ENCODE data around the gene ACADS. TPM values are rescaled to one million over a fixed set of nuclear protein-coding genes. Genes with fewer than 3 reads are reported as not detected.

The ACADS gene
- total RNA-seq, 1 experiment from 2014 or later = 3.4 TPM

DNA sequence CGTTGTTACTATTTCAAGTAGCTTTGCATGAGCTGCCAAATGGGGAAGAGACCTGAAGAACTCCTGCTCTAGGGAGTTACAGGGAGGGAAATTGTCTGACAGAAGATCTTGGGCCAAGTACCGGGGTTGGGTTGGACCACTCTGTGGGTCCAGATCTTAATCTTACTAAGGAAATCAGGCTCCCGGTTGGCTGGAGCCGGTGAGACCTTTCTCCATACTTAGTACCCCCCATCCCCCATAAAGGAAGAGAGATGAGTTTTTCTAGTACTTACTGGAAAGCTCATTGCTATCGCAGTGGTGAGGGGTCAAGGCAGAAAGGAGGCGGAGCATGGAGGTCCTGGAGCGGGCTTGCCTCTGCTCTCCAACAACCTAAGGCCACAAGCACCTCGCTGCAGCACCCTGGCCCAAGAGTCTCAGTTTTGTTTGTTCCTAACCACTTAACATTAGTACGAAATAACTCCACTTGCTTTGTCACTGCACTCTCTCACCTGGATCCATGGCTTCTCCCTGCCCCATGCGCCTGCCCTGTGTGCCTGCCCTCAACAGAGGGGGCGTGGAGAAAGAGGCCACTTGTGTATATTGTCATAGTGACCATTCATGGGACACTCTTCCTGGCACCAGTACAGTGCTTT, 22.2 kb upstream of the ACADS start:
- no peak overlapping the region for H3K4me3 ChIP-seq (ENCODE audit: low read depth, low read length, poor library complexity, severe bottlenecking)
- TF ChIP-seq, protein P1, sequence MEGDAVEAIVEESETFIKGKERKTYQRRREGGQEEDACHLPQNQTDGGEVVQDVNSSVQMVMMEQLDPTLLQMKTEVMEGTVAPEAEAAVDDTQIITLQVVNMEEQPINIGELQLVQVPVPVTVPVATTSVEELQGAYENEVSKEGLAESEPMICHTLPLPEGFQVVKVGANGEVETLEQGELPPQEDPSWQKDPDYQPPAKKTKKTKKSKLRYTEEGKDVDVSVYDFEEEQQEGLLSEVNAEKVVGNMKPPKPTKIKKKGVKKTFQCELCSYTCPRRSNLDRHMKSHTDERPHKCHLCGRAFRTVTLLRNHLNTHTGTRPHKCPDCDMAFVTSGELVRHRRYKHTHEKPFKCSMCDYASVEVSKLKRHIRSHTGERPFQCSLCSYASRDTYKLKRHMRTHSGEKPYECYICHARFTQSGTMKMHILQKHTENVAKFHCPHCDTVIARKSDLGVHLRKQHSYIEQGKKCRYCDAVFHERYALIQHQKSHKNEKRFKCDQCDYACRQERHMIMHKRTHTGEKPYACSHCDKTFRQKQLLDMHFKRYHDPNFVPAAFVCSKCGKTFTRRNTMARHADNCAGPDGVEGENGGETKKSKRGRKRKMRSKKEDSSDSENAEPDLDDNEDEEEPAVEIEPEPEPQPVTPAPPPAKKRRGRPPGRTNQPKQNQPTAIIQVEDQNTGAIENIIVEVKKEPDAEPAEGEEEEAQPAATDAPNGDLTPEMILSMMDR (conservative IDR thresholded peaks at IDR 0.05; ENCODE audit: low read depth, low read length) = no peak
- TF ChIP-seq EZH2 (IDR thresholded peaks at IDR 0.05; ENCODE audit: borderline replicate concordance, low read depth, low read length, poor library complexity, severe bottlenecking) = no peak
- no peak overlapping the region for H3K27ac ChIP-seq (ENCODE audit: low read depth, low read length, poor library complexity, severe bottlenecking)
- ChIA-PET POLR2A (ENCODE audit: low non-redundant PET) (no interaction called here), CTCF (no interaction called here)
- H3K9me3 ChIP-seq (ENCODE audit: low read depth, low read length, poor library complexity, severe bottlenecking) = no peaks in the 10 kb centered on the region
- intact Hi-C loops (cut with micrococcal nuclease; ENCODE audit: unreplicated experiment) = no loop called here
- H3K4me1 ChIP-seq (ENCODE audit: insufficient read depth, low read length, poor library complexity, severe bottlenecking) = no peaks in the 10 kb centered on the region
- H3K27me3 ChIP-seq (replicated peaks; ENCODE audit: insufficient read depth, low read depth, low read length, poor library complexity) = no peaks in the 10 kb centered on the region
- no peak for DNase-seq (ENCODE audit: low spot score)
- BruUV-seq (replicated peaks) = no TSS peak
- peaks cover 38% of the 10 kb centered on the region for H3K36me3 ChIP-seq (ENCODE audit: insufficient read depth, low read length, poor library complexity, severe bottlenecking)

DNA sequence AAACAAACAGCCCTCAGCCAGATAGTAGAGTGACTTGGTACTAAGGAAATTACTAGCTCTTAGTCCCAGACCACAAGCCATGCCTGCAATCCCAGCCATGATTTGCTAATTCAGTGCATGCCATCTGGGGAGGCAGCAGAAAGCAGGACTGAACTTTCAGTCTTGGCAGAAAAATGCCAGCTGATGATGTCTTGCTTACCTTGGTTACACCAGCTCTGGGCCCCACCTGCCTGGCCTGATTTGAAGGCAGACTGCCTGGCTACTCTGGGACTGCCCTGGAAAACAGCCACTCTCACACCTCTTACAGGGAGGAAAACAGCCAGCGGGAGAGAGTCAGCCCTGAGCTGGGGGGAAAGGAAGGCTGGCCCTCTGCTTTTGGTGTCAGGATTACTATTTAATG, 20.0 kb upstream of the ACADS start:
- Histone ChIP-seq H3K27ac (ENCODE audit: low read depth, low read length, poor library complexity, severe bottlenecking) (no peak overlapping the region), H3K36me3 (ENCODE audit: insufficient read depth, low read length, poor library complexity, severe bottlenecking) (peaks cover 17% of the 10 kb centered on the region), H3K27me3 (replicated peaks; ENCODE audit: insufficient read depth, low read depth, low read length, poor library complexity) (no peaks in the 10 kb centered on the region), H3K4me1 (ENCODE audit: insufficient read depth, low read length, poor library complexity, severe bottlenecking) (peaks cover 5% of the 10 kb centered on the region), H3K4me3 (ENCODE audit: low read depth, low read length, poor library complexity, severe bottlenecking) (no peak overlapping the region), H3K9me3 (ENCODE audit: low read depth, low read length, poor library complexity, severe bottlenecking) (no peaks in the 10 kb centered on the region)
- DNase-seq (ENCODE audit: low spot score) = no peak
- BruUV-seq (replicated peaks) = no TSS peak
- TF ChIP-seq, protein P1 (conservative IDR thresholded peaks at IDR 0.05; ENCODE audit: low read depth, low read length) = no peak
- TF ChIP-seq EZH2 (IDR thresholded peaks at IDR 0.05; ENCODE audit: borderline replicate concordance, low read depth, low read length, poor library complexity, severe bottlenecking) = no peak
- POLR2A ChIA-PET (ENCODE audit: low non-redundant PET) = interaction anchor here (0.5 kb wide), 1 partner anchor 413 kb away, joined by 3 read pairs; the partner anchor contains the start of gene RNU4-1
- intact Hi-C loops (cut with micrococcal nuclease; ENCODE audit: unreplicated experiment) = no loop called here
- CTCF ChIA-PET = no interaction called here

DNA sequence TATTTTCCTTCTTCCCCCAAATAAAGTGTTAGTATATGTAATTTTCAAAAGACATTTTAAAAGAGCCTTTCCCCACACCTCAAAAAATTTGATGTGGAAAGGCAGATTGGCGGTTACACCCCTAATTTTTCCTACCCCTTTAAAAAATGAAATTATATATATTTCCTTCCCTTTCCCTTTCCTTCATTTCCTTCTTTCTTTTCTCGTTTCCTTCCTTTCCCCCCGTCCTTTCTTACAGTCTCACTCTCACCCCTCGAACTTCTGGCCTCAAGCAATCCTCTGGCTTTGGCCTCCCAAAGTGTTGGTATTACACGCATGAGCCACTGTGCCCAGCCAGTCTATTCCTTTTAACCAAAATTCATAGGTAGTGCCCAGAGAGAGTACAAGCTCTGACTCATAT, 19.6 kb upstream of the ACADS start:
- peaks cover 13% of the 10 kb centered on the region for H3K36me3 ChIP-seq (ENCODE audit: insufficient read depth, low read length, poor library complexity, severe bottlenecking)
- H3K27me3 ChIP-seq (replicated peaks; ENCODE audit: insufficient read depth, low read depth, low read length, poor library complexity) = no peaks in the 10 kb centered on the region
- no peak overlapping the region for H3K4me3 ChIP-seq (ENCODE audit: low read depth, low read length, poor library complexity, severe bottlenecking)
- BruUV-seq (replicated peaks) = no TSS peak
- TF ChIP-seq, protein P1 (conservative IDR thresholded peaks at IDR 0.05; ENCODE audit: low read depth, low read length) = no peak
- no peak for TF ChIP-seq EZH2 (IDR thresholded peaks at IDR 0.05; ENCODE audit: borderline replicate concordance, low read depth, low read length, poor library complexity, severe bottlenecking)
- ChIA-PET POLR2A (ENCODE audit: low non-redundant PET) (interaction anchor here (0.5 kb wide), 1 partner anchor 413 kb away, joined by 3 read pairs; the partner anchor contains the start of gene RNU4-1), CTCF (no interaction called here)
- intact Hi-C loops (cut with micrococcal nuclease; ENCODE audit: unreplicated experiment) = no loop called here
- no peak for DNase-seq (ENCODE audit: low spot score)
- H3K9me3 ChIP-seq (ENCODE audit: low read depth, low read length, poor library complexity, severe bottlenecking) = no peaks in the 10 kb centered on the region
- H3K4me1 ChIP-seq (ENCODE audit: insufficient read depth, low read length, poor library complexity, severe bottlenecking) = peaks cover 5% of the 10 kb centered on the region
- no peak overlapping the region for H3K27ac ChIP-seq (ENCODE audit: low read depth, low read length, poor library complexity, severe bottlenecking)
